Measurements from ENCODE around the gene GET4. TPM values are rescaled to one million over a fixed set of nuclear protein-coding genes. Genes with fewer than 3 reads are reported as not detected.

The GET4 gene
- polyA plus RNA-seq, 1 experiment, result 21.7 TPM

DNA sequence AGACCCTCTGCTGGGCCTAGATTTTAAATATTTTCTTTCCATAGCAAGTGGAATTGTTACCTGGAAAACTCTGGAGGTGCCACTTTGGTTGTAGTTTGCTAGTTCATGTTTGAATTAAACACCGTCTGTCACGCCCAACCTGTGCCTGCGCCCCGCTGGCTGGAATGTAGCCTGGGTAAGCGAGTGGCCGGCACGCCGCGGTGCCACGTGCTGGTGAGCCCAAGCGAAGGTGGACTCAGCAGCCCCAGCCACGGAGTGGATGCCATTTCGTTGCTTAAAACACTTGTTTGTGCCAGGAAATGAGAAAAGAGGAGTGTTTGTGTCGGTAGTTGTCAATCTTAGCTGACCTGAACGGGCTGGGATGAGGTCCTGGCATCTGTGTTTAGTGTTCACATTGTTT lies 2.7 kb downstream of the GET4 start:
- ChIA-PET POLR2A (no interaction called here), CTCF (no interaction called here)
- peaks cover 4% of the 10 kb centered on the region for H3K36me3 ChIP-seq (ENCODE audit: control insufficient read depth, insufficient read depth, low read length)
- DNase-seq (ENCODE audit: low read depth), result no peak
- TF ChIP-seq, protein P1, sequence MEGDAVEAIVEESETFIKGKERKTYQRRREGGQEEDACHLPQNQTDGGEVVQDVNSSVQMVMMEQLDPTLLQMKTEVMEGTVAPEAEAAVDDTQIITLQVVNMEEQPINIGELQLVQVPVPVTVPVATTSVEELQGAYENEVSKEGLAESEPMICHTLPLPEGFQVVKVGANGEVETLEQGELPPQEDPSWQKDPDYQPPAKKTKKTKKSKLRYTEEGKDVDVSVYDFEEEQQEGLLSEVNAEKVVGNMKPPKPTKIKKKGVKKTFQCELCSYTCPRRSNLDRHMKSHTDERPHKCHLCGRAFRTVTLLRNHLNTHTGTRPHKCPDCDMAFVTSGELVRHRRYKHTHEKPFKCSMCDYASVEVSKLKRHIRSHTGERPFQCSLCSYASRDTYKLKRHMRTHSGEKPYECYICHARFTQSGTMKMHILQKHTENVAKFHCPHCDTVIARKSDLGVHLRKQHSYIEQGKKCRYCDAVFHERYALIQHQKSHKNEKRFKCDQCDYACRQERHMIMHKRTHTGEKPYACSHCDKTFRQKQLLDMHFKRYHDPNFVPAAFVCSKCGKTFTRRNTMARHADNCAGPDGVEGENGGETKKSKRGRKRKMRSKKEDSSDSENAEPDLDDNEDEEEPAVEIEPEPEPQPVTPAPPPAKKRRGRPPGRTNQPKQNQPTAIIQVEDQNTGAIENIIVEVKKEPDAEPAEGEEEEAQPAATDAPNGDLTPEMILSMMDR (IDR thresholded peaks at IDR 0.05; ENCODE audit: insufficient read depth, low read depth, low read length), result no peak
- H3K4me3 ChIP-seq (ENCODE audit: low read depth, low read length), result no peak overlapping the region
- no peaks in the 10 kb centered on the region for H3K27me3 ChIP-seq (ENCODE audit: control insufficient read depth, insufficient read depth, low read length)

DNA sequence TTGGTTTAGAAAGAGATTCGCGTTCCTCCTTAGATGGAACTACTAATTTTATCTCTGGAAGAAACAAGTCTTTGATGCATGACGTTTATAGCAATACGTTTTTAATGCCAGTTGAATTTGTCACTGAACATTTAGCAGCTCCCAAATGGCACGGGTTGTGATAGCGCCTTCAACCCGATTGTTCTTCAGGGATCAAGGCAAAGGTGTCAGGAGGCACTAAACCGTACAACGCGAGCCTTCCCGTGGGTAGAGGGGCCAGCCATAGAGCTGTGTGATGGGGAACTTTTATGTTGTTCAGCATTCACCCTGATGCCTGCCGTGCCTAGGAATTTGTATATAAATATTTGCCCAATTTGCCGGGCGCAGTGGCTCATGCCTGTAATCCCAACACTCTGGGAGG lies 3.4 kb downstream of the GET4 start:
- Histone ChIP-seq H3K27me3 (ENCODE audit: control insufficient read depth, insufficient read depth, low read length) (no peaks in the 10 kb centered on the region), H3K4me3 (ENCODE audit: low read depth, low read length) (no peak overlapping the region), H3K36me3 (ENCODE audit: control insufficient read depth, insufficient read depth, low read length) (peaks cover 4% of the 10 kb centered on the region; the same call in 1 of the 2 replicates)
- no peak for DNase-seq (ENCODE audit: low read depth)
- ChIA-PET POLR2A (no interaction called here), CTCF (no interaction called here)
- TF ChIP-seq, protein P1 (IDR thresholded peaks at IDR 0.05; ENCODE audit: insufficient read depth, low read depth, low read length), result no peak

DNA sequence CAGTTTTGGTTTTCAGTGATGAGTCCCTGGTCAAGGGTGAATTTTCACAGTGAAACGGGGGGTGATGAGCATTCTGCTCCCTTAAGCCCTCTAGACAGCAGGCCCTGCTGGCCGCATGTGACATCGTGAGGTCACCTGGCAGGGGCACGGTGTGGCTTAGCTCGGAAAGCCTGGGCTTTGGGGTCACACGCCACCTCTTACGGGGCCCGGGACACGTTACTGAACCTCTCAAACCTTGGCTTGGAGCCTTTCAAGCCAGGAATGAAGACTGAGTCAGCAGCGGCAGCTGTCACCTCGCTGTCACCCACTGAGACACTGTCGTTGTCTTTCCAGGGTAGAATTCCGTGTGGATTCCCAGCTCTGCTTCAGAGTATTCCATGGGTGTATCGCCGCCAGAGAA lies 4.1 kb downstream of the GET4 start:
- H3K27me3 ChIP-seq (ENCODE audit: control insufficient read depth, insufficient read depth, low read length), result no peaks in the 10 kb centered on the region
- no peak overlapping the region for H3K4me3 ChIP-seq (ENCODE audit: low read depth, low read length)
- no peak for DNase-seq (ENCODE audit: low read depth)
- TF ChIP-seq, protein P1 (IDR thresholded peaks at IDR 0.05; ENCODE audit: insufficient read depth, low read depth, low read length), result no peak
- ChIA-PET CTCF (no interaction called here), POLR2A (no interaction called here)
- peaks cover 4% of the 10 kb centered on the region; the same call in 1 of the 2 replicates for H3K36me3 ChIP-seq (ENCODE audit: control insufficient read depth, insufficient read depth, low read length)

DNA sequence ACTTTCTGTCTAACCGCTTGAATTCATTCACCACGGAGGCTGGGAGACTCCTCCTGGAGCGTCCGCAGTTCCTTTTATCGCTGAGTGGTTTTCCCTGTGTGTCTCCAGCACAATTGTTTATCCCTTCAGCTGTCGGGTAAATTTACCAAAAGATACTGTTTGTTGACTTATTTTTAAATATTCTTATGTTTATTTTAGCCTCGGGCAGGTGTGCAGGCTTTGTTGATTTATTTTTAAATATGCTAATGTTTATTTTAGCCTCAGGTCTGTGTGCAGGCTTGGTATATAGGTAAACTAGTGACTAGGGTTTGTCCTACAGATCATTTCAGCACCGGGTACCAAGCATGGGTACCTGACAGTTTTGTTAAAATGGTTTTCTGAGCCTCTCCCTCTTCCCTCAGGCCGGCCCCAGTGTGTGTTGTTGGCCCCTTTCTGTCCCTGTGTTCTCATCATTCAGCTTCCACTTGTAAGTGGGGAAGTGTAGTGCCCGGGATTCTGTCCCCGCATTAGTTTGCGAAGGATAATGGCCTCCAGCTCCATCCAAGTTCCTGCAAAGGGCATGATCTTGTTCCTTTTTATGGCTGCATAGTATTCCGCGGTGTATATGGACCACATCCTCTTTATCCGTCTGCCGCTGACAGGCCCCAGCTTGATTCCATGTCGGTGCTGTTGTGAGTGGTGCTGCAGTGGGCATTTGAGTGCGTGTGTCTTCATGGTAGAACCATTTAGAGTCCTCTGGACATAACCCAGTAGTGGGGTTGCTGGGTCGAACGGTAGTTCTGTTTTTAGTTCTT lies 5.3 kb downstream of the GET4 start:
- H3K36me3 ChIP-seq (ENCODE audit: control insufficient read depth, insufficient read depth, low read length), result peaks cover 7% of the 10 kb centered on the region
- no peaks in the 10 kb centered on the region for H3K27me3 ChIP-seq (ENCODE audit: control insufficient read depth, insufficient read depth, low read length)
- ChIA-PET POLR2A (no interaction called here), CTCF (interaction anchor here (1.6 kb wide), 1 partner anchor 18 kb away, joined by 3 read pairs; no protein-coding TSS in a partner anchor)
- DNase-seq (ENCODE audit: low read depth), result no peak
- H3K4me3 ChIP-seq (ENCODE audit: low read depth, low read length), result no peak overlapping the region
- TF ChIP-seq, protein P1 (IDR thresholded peaks at IDR 0.05; ENCODE audit: insufficient read depth, low read depth, low read length), result no peak

GRCh38 chr7:882336-883035 lies 6.1 kb downstream of the GET4 start:
- no peaks in the 10 kb centered on the region for H3K27me3 ChIP-seq (ENCODE audit: control insufficient read depth, insufficient read depth, low read length)
- TF ChIP-seq, protein P1 (IDR thresholded peaks at IDR 0.05; ENCODE audit: insufficient read depth, low read depth, low read length), result no peak
- H3K4me3 ChIP-seq (ENCODE audit: low read depth, low read length), result no peak overlapping the region
- DNase-seq (ENCODE audit: low read depth), result no peak
- H3K36me3 ChIP-seq (ENCODE audit: control insufficient read depth, insufficient read depth, low read length), result peaks cover 14% of the 10 kb centered on the region
- ChIA-PET CTCF (interaction anchor here (1.6 kb wide), 1 partner anchor 18 kb away, joined by 3 read pairs; no protein-coding TSS in a partner anchor), POLR2A (no interaction called here)

Data from BJ (cell line).